Activated CD4-positive, alpha-beta T cell treated with anti-CD3 and anti-CD28 coated beads, Interleukin-2, amount 10 ng/mL, durations not matched to agents 7 days and 5 days (primary cell): Measurements from ENCODE around the gene CBX2. TPM values are rescaled to one million over a fixed set of nuclear protein-coding genes. Genes with fewer than 3 reads are reported as not detected.
A peak's percentile ranks its signal among the peaks of the same experiment; 100 is the strongest.

Experiments used
- CTCF ChIA-PET: fragments of 350-600 bp; sonication (Branson Sonifier 250); formaldehyde crosslinking; loops from one replicate; lab custom pipeline; 2021; ENCODE audit warnings: antibody characterized with exemption; lab: Charles Lee
- POLR2A ChIA-PET: fragments of 350-600 bp; sonication (Branson Sonifier 250); formaldehyde crosslinking; loops from one replicate; lab custom pipeline; 2021; ENCODE audit warnings: antibody characterized with exemption; lab: Charles Lee
- DNase-seq: peaks from one replicate; pipeline ENCODE4 v3.0.0-alpha.2; 2020
- H3K27ac Mint-ChIP-seq: one replicate; pipeline ENCODE4 v1.8.0; 2021; ENCODE audit warnings: mild to moderate bottlenecking, moderate library complexity, mixed read lengths
- H3K27me3 Mint-ChIP-seq: one replicate; pipeline ENCODE4 v1.8.0; 2021; ENCODE audit warnings: mixed read lengths
- H3K36me3 Mint-ChIP-seq: one replicate; pipeline ENCODE4 v1.8.0; 2021; ENCODE audit warnings: low read depth, mixed read lengths
- H3K4me1 Mint-ChIP-seq: one replicate; pipeline ENCODE4 v1.8.0; 2021; ENCODE audit warnings: mixed read lengths
- H3K4me3 Mint-ChIP-seq: one replicate; pipeline ENCODE4 v1.8.0; 2021; ENCODE audit warnings: mild to moderate bottlenecking, moderate library complexity, mixed read lengths
- H3K9me3 Mint-ChIP-seq: one replicate; pipeline ENCODE4 v1.8.0; 2021; ENCODE audit warnings: mixed read lengths
- total RNA-seq, 2 experiments: library from RNA; stranded (reverse); gene quantifications; one replicate each; pipeline ENCODE4 v1.2.3, GENCODE V29; 2021

Gene CBX2
- total RNA-seq, 2 experiments from 2014 or later = 4.6 to 5.5 TPM

GRCh38 chr17:79802736-79803420 lies 24.9 kb downstream of the CBX2 start:
- Mint-ChIP-seq H3K27ac (no peak overlapping the region), H3K9me3 (no peaks in the 10 kb centered on the region), H3K27me3 (peaks cover 75% of the 10 kb centered on the region), H3K36me3 (peaks cover 5% of the 10 kb centered on the region), H3K4me1 (peaks cover 39% of the 10 kb centered on the region), H3K4me3 (peak overlapping the region; percentile 30)
- CTCF ChIA-PET = interaction anchor here (1.3 to 22.3 kb wide), 4 partner anchors 8 to 57 kb away, joined by 3 to 257 read pairs (median 16); partner anchors contain the start of gene CBX4
- POLR2A ChIA-PET = no interaction called here
- no peak for DNase-seq

GRCh38 chr17:79803421-79803996 lies 25.6 kb downstream of the CBX2 start:
- Mint-ChIP-seq H3K27ac (peak overlapping the region; percentile 60), H3K9me3 (no peaks in the 10 kb centered on the region), H3K4me3 (peak overlapping the region; percentile 38), H3K27me3 (peaks cover 79% of the 10 kb centered on the region), H3K4me1 (peaks cover 37% of the 10 kb centered on the region), H3K36me3 (peaks cover 5% of the 10 kb centered on the region)
- ChIA-PET POLR2A (no interaction called here), CTCF (interaction anchor here (1.3 to 22.3 kb wide), 3 partner anchors 12 to 57 kb away, joined by 3 to 257 read pairs (median 8); partner anchors contain the start of gene CBX4)
- no peak for DNase-seq

- H3K27me3 Mint-ChIP-seq = peaks cover 81% of the 10 kb centered on the region
- peak overlapping the region; percentile 68 for H3K27ac Mint-ChIP-seq
- H3K9me3 Mint-ChIP-seq = no peaks in the 10 kb centered on the region
- peak overlapping the region; percentile 44 for H3K4me3 Mint-ChIP-seq
- ChIA-PET POLR2A (no interaction called here), CTCF (interaction anchor here (1.3 to 22.3 kb wide), 5 partner anchors 13 to 58 kb away, joined by 3 to 257 read pairs (median 5); partner anchors contain the start of gene CBX4)
- peaks cover 5% of the 10 kb centered on the region for H3K36me3 Mint-ChIP-seq
- peak; percentile 45 for DNase-seq
- H3K4me1 Mint-ChIP-seq = peaks cover 40% of the 10 kb centered on the region
Observed at GRCh38 chr17:79803997-79804855, 26.3 kb downstream of the CBX2 start.

- H3K4me3 Mint-ChIP-seq = peak overlapping the region; percentile 44
- peaks cover 32% of the 10 kb centered on the region for H3K4me1 Mint-ChIP-seq
- DNase-seq = no peak
- CTCF ChIA-PET = interaction anchor here (1.3 to 22.3 kb wide), 5 partner anchors 14 to 59 kb away, joined by 3 to 257 read pairs (median 5); partner anchors contain the start of gene CBX4
- H3K27me3 Mint-ChIP-seq = peaks cover 78% of the 10 kb centered on the region
- POLR2A ChIA-PET = no interaction called here
- peaks cover 5% of the 10 kb centered on the region for H3K36me3 Mint-ChIP-seq
- H3K9me3 Mint-ChIP-seq = no peaks in the 10 kb centered on the region
- peak overlapping the region; percentile 68 for H3K27ac Mint-ChIP-seq
Observed at GRCh38 chr17:79804856-79805696, 27.1 kb downstream of the CBX2 start.

- Mint-ChIP-seq H3K36me3 (peaks cover 3% of the 10 kb centered on the region), H3K27ac (no peak overlapping the region), H3K27me3 (peaks cover 76% of the 10 kb centered on the region), H3K4me1 (peaks cover 32% of the 10 kb centered on the region), H3K9me3 (no peaks in the 10 kb centered on the region), H3K4me3 (no peak overlapping the region)
- ChIA-PET POLR2A (no interaction called here), CTCF (interaction anchor here (1.0 to 22.3 kb wide), 4 partner anchors 7 to 61 kb away, joined by 3 to 257 read pairs (median 6); partner anchors contain the start of gene CBX4)
- no peak for DNase-seq
Observed at GRCh38 chr17:79806446-79806760, 28.5 kb downstream of the CBX2 start.

- no peak for DNase-seq
- ChIA-PET CTCF (interaction anchor here (0.6 to 22.3 kb wide), 5 partner anchors 8 to 61 kb away, joined by 3 to 257 read pairs (median 6); partner anchors contain the start of gene CBX4), POLR2A (no interaction called here)
- H3K4me3 Mint-ChIP-seq = no peak overlapping the region
- H3K36me3 Mint-ChIP-seq = peaks cover 3% of the 10 kb centered on the region
- H3K27ac Mint-ChIP-seq = no peak overlapping the region
- H3K4me1 Mint-ChIP-seq = peaks cover 39% of the 10 kb centered on the region
- peaks cover 76% of the 10 kb centered on the region for H3K27me3 Mint-ChIP-seq
- H3K9me3 Mint-ChIP-seq = no peaks in the 10 kb centered on the region
Observed at GRCh38 chr17:79806863-79807720, 29.1 kb downstream of the CBX2 start.

- DNase-seq = peak; percentile 44
- Mint-ChIP-seq H3K27me3 (peaks cover 71% of the 10 kb centered on the region), H3K4me1 (peaks cover 39% of the 10 kb centered on the region), H3K36me3 (peaks cover 3% of the 10 kb centered on the region), H3K4me3 (peak overlapping the region; percentile 7), H3K9me3 (no peaks in the 10 kb centered on the region), H3K27ac (no peak overlapping the region)
- ChIA-PET CTCF (interaction anchor here (0.8 to 22.3 kb wide), 9 partner anchors 8 to 162 kb away, joined by 3 to 257 read pairs (median 3); partner anchors contain the start of genes CBX4 and CBX8), POLR2A (no interaction called here)
Observed at GRCh38 chr17:79808763-79809529, 31.0 kb downstream of the CBX2 start.

GRCh38 chr17:79809530-79810129 lies 31.7 kb downstream of the CBX2 start:
- no peaks in the 10 kb centered on the region for H3K36me3 Mint-ChIP-seq
- ChIA-PET CTCF (interaction anchor here (1.0 to 22.3 kb wide), 8 partner anchors 9 to 68 kb away, joined by 3 to 257 read pairs (median 4); partner anchors contain the start of gene CBX4), POLR2A (no interaction called here)

GRCh38 chr17:79810130-79811010 lies 32.4 kb downstream of the CBX2 start:
- Mint-ChIP-seq H3K9me3 (no peaks in the 10 kb centered on the region), H3K36me3 (no peaks in the 10 kb centered on the region)

More at GRCh38 chr17:79809530-79810129, 31.7 kb downstream of the CBX2 start:
- H3K4me3 Mint-ChIP-seq = no peak overlapping the region
- no peak overlapping the region for H3K27ac Mint-ChIP-seq
- H3K27me3 Mint-ChIP-seq = peaks cover 73% of the 10 kb centered on the region
- no peak for DNase-seq
- peaks cover 41% of the 10 kb centered on the region for H3K4me1 Mint-ChIP-seq
- no peaks in the 10 kb centered on the region for H3K9me3 Mint-ChIP-seq

More at GRCh38 chr17:79810130-79811010, 32.4 kb downstream of the CBX2 start:
- peak; percentile 79 for DNase-seq
- ChIA-PET POLR2A (no interaction called here), CTCF (interaction anchor here (1.0 to 22.3 kb wide), 10 partner anchors 9 to 69 kb away, joined by 3 to 257 read pairs (median 5); partner anchors contain the start of genes CBX4 and CBX8)
- H3K4me3 Mint-ChIP-seq = no peak overlapping the region
- peaks cover 34% of the 10 kb centered on the region for H3K4me1 Mint-ChIP-seq
- H3K27ac Mint-ChIP-seq = no peak overlapping the region
- peaks cover 65% of the 10 kb centered on the region for H3K27me3 Mint-ChIP-seq
